Colonic mucosa (tissue), 4 donors: ENCODE data around the gene DCX. TPM values are rescaled to one million over a fixed set of nuclear protein-coding genes. Genes with fewer than 3 reads are reported as not detected.

ENCODE experiments used
- DNase-seq: peaks from one replicate; pipeline ENCODE4 v3.0.0-alpha.2; 2020
- H3K27ac ChIP-seq: fragments of 200-600 bp; one replicate; pipeline ENCODE4 v1.8.0; 2021
- H3K27me3 ChIP-seq: fragments of 200-600 bp; one replicate; pipeline ENCODE4 v1.8.0; 2021
- H3K36me3 ChIP-seq: fragments of 200-600 bp; one replicate; pipeline ENCODE4 v1.8.0; 2021
- H3K4me1 ChIP-seq: fragments of 200-600 bp; one replicate; pipeline ENCODE4 v1.8.0; 2021; ENCODE audit warnings: mild to moderate bottlenecking
- H3K4me3 ChIP-seq: fragments of 200-600 bp; one replicate; pipeline ENCODE4 v1.8.0; 2021
- H3K9ac ChIP-seq, 2 donors: one replicate each; pipeline ENCODE4 v1.7.0; 2013; ENCODE audit warnings: control low read depth in 2 of 2, low read depth in 2 of 2, low read length in 2 of 2
- H3K9me3 ChIP-seq: fragments of 200-600 bp; one replicate; pipeline ENCODE4 v1.8.0; 2021
- CTCF ChIP-seq: fragments of 200-600 bp; IDR thresholded peaks from one replicate; pipeline ENCODE4 v1.8.0; 2022; ENCODE audit warnings: antibody characterized with exemption, mild to moderate bottlenecking
- intact Hi-C: fragments of 100-400 bp; cut with DNase I; formaldehyde crosslinking; loops from one replicate; pipeline ENCODE4 v1.14.1; 2022
- total RNA-seq, 2 donors: library from RNA; stranded (reverse); fragmentation: NEBNext Ultra II Directional in 1 of 2; extraction: Animal tissue kit (Norgen Biotek cat#: 25700) in 1 of 2; gene quantifications; one replicate each; pipeline ENCODE4 v1.2.1, GENCODE V29; 2021
- donor health status: healthy.
- donor health status: DM: no; HTN: no; CAD: no.
- donor health status: DM: no; HTN: no; CAD: no.

The DCX gene
- total RNA-seq, 2 donors from 2014 or later = 0.11 to 0.40 TPM

- DNase-seq = no peak
- Histone ChIP-seq H3K27me3 (no peaks in the 10 kb centered on the region), H3K9me3 (no peaks in the 10 kb centered on the region), H3K4me1 (no peaks in the 10 kb centered on the region), H3K27ac (no peak overlapping the region), H3K4me3 (no peak overlapping the region), H3K9ac (no peak overlapping the region), H3K36me3 (no peaks in the 10 kb centered on the region)
- no peak for TF ChIP-seq CTCF
- intact Hi-C loops = no loop called here
Measured at GRCh38 chrX:111375747-111376146, 36.2 kb downstream of the DCX start.

- Histone ChIP-seq H3K9ac (no peak overlapping the region), H3K4me1 (no peaks in the 10 kb centered on the region), H3K27me3 (no peaks in the 10 kb centered on the region), H3K27ac (no peak overlapping the region), H3K4me3 (no peak overlapping the region), H3K9me3 (no peaks in the 10 kb centered on the region), H3K36me3 (no peaks in the 10 kb centered on the region)
- no peak for TF ChIP-seq CTCF
- intact Hi-C loops = no loop called here
- DNase-seq = no peak
Measured at GRCh38 chrX:111372086-111372485, 39.9 kb downstream of the DCX start.

- H3K4me3 ChIP-seq = no peak overlapping the region
- no peak for TF ChIP-seq CTCF
- H3K9me3 ChIP-seq = no peaks in the 10 kb centered on the region
- H3K27me3 ChIP-seq = no peaks in the 10 kb centered on the region
- no peak for DNase-seq
- H3K27ac ChIP-seq = no peak overlapping the region
- no peak overlapping the region for H3K9ac ChIP-seq
- H3K36me3 ChIP-seq = no peaks in the 10 kb centered on the region
- H3K4me1 ChIP-seq = no peaks in the 10 kb centered on the region
- intact Hi-C loops = no loop called here
Measured at GRCh38 chrX:111365770-111366325, 46.1 kb downstream of the DCX start.

GRCh38 chrX:111363741-111364140 is 48.3 kb downstream of the DCX start:
- Histone ChIP-seq H3K27me3 (no peaks in the 10 kb centered on the region), H3K4me3 (no peak overlapping the region), H3K27ac (no peak overlapping the region), H3K9me3 (no peaks in the 10 kb centered on the region), H3K9ac (no peak overlapping the region), H3K36me3 (no peaks in the 10 kb centered on the region), H3K4me1 (no peaks in the 10 kb centered on the region)
- intact Hi-C loops = no loop called here
- DNase-seq = no peak
- no peak for TF ChIP-seq CTCF

- DNase-seq = no peak
- H3K4me1 ChIP-seq = no peaks in the 10 kb centered on the region
- H3K36me3 ChIP-seq = no peaks in the 10 kb centered on the region
- intact Hi-C loops = no loop called here
- TF ChIP-seq CTCF = no peak
- no peaks in the 10 kb centered on the region for H3K9me3 ChIP-seq
- H3K4me3 ChIP-seq = no peak overlapping the region
- no peak overlapping the region for H3K9ac ChIP-seq
- H3K27ac ChIP-seq = no peak overlapping the region
- H3K27me3 ChIP-seq = no peaks in the 10 kb centered on the region
Measured at GRCh38 chrX:111361751-111362150, 50.2 kb downstream of the DCX start.
